Measurements from ENCODE around the gene SERPINF2. TPM values are rescaled to one million over a fixed set of nuclear protein-coding genes. Genes with fewer than 3 reads are reported as not detected.
"Not testable (repeated sequence)": the region's sequence is repeated elsewhere in the genome, so short reads cannot be mapped to it uniquely, and the experiment has no call there.

The SERPINF2 gene
- total RNA-seq, 3 donors from 2014 or later = 18.4 to 30.1 (median 21.3) TPM

DNA sequence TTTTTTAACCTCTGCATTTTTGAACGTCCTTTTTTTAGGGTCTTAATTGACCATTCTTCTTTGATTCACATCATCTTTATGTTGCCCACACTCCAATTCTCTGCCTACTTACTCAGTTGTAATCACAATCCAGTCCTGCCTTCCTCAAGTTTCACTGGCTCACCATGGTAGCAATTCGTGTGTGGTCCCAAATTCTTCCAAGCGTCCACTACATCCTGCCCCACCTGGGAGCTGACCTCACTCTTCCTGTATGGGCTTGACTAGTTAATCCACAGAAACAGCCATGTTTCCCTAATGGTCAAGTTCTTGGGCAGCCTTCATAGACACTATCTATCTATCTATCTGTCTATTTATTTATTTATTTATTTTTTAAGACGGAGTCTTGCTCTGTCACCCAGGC lies 39.6 kb upstream of the SERPINF2 start:
- no peaks in the 10 kb centered on the region for H3K36me3 ChIP-seq
- intact Hi-C loops (cut with DNase I; ENCODE audit: low total_unique reads) = no loop called here
- no peaks in the 10 kb centered on the region for H3K9me3 ChIP-seq
- DNase-seq (ENCODE audit: low spot score in 2 of 2) = no peak
- no peaks in the 10 kb centered on the region for H3K27me3 ChIP-seq
- TF ChIP-seq POLR2AphosphoS5 (IDR thresholded peaks at IDR 0.05) (no peak), POLR2A (IDR thresholded peaks at IDR 0.05) (no peak), CTCF (IDR thresholded peaks at IDR 0.05) (no peak)
- H3K27ac ChIP-seq = no peak overlapping the region
- H3K4me1 ChIP-seq = no peaks in the 10 kb centered on the region
- no peak overlapping the region for H3K4me3 ChIP-seq

GRCh38 chr17:1705004-1705403 lies 37.7 kb upstream of the SERPINF2 start:
- no peaks in the 10 kb centered on the region for H3K4me1 ChIP-seq
- no peaks in the 10 kb centered on the region for H3K36me3 ChIP-seq
- intact Hi-C loops (cut with DNase I; ENCODE audit: low total_unique reads) = no loop called here
- DNase-seq (ENCODE audit: low spot score in 2 of 2) = no peak
- TF ChIP-seq POLR2A (IDR thresholded peaks at IDR 0.05) (no peak), POLR2AphosphoS5 (IDR thresholded peaks at IDR 0.05) (no peak), CTCF (IDR thresholded peaks at IDR 0.05) (no peak)
- H3K27me3 ChIP-seq = no peaks in the 10 kb centered on the region
- no peak overlapping the region for H3K4me3 ChIP-seq
- H3K9me3 ChIP-seq = no peaks in the 10 kb centered on the region
- no peak overlapping the region for H3K27ac ChIP-seq

DNA sequence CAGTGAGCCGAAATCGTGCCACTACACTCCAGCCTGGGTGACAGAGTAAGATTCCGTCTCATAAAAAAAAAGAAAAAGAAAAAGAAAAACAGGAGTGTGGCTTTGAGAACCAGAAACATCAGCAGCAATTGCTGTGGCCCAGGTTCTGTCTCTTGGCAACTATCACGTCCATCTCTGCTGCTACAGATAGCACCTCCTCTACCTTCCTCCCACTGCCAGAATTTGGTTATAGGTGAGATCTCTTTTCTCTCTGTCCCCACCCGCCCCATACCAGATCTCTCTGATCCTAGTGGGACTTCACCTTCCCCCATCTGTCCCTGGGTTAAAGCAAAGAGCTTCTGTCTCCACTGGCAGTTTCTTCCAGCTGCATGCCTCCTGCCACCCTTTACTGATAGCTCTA lies 35.6 kb upstream of the SERPINF2 start:
- no peak overlapping the region for H3K27ac ChIP-seq
- intact Hi-C loops (cut with DNase I; ENCODE audit: low total_unique reads) = no loop called here
- no peaks in the 10 kb centered on the region for H3K9me3 ChIP-seq
- H3K36me3 ChIP-seq = no peaks in the 10 kb centered on the region
- no peak for DNase-seq (ENCODE audit: low spot score in 2 of 2)
- no peak overlapping the region for H3K4me3 ChIP-seq
- H3K4me1 ChIP-seq = peaks cover 0 to 4% of the 10 kb centered on the region in 2 donors
- H3K27me3 ChIP-seq = no peaks in the 10 kb centered on the region
- TF ChIP-seq POLR2AphosphoS5 (IDR thresholded peaks at IDR 0.05) (no peak), POLR2A (IDR thresholded peaks at IDR 0.05) (no peak), CTCF (IDR thresholded peaks at IDR 0.05) (no peak)

- H3K4me1 ChIP-seq; intact Hi-C loops (cut with DNase I; ENCODE audit: low total_unique reads); H3K36me3 ChIP-seq; DNase-seq (ENCODE audit: low spot score in 2 of 2); H3K9me3 ChIP-seq; H3K27me3 ChIP-seq; H3K27ac ChIP-seq; H3K4me3 ChIP-seq: not testable (repeated sequence)
These were observed 33.8 kb upstream of the SERPINF2 start for GRCh38 chr17:1708791-1709346.

DNA sequence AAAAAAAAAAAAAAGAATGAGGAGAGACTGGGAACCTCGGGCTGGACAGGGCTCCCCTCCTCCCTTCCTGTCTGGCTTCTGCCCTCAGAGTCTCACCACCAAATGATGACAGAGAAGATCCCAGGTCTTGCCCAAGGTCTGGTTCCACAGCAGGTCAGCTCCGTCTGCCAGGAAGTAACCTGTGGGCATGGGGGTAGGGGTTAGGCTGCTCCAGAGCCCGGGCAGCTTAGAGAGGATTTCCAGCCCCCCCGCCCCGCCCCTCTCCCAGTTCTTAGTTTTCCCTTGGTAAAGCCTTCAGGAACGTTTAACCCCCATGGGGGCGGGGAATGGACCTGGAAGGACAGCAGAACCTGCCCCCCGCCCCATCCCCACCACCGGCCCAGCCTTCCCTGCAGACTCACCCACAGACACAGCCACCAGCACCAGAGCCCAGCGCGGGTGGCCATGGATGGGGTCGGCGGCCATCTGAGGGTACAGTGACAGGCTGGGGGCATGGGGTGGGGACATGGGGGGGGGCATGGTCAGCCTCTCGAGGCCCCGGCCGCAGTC lies 33.2 kb upstream of the SERPINF2 start:
- Histone ChIP-seq H3K9me3 (no peaks in the 10 kb centered on the region), H3K27ac (peak overlapping the region; percentile 82 to 89), H3K27me3 (no peaks in the 10 kb centered on the region), H3K36me3 (no peaks in the 10 kb centered on the region), H3K4me3 (peak overlapping the region; percentile 67 to 97 (median 82)), H3K4me1 (peaks cover 8 to 14% of the 10 kb centered on the region in 2 donors)
- intact Hi-C loops (cut with DNase I; ENCODE audit: low total_unique reads) = no loop called here
- TF ChIP-seq POLR2AphosphoS5 (IDR thresholded peaks at IDR 0.05) (no peak), POLR2A (IDR thresholded peaks at IDR 0.05) (no peak), CTCF (IDR thresholded peaks at IDR 0.05) (no peak)
- DNase-seq (ENCODE audit: low spot score in 2 of 2) = no peak

Data from breast epithelium (tissue), 4 donors.